Loucy (cell line): Measurements from ENCODE around the gene BOD1L1.
A peak's percentile ranks its signal among the peaks of the same experiment; 100 is the strongest.

ENCODE experiments used
- H2AFZ ChIP-seq: fragments of 200-600 bp; sonication (generic); 2 replicates; pipeline ENCODE4 v1.6.0; 2016; ENCODE audit warnings: antibody characterized with exemption, mild to moderate bottlenecking, low read length, moderate library complexity
- H3F3A ChIP-seq: fragments of 200-600 bp; 2 replicates; pipeline ENCODE4 v1.6.0; 2016; ENCODE audit warnings: antibody characterized with exemption, low read depth, mild to moderate bottlenecking
- H3K27me3 ChIP-seq: fragments of 200-600 bp; sonication (generic); 2 replicates; pipeline ENCODE4 v1.6.1; 2014; ENCODE audit warnings: low read length, mild to moderate bottlenecking; ENCODE audit not compliant: insufficient read depth, poor library complexity, severe bottlenecking
- H3K36me3 ChIP-seq: fragments of 200-600 bp; sonication (generic); 2 replicates; pipeline ENCODE4 v1.6.1; 2016; ENCODE audit warnings: low read length; ENCODE audit not compliant: insufficient read depth
- H3K4me1 ChIP-seq: fragments of 200-600 bp; sonication (generic); 2 replicates; pipeline ENCODE4 v1.5.1; 2014; ENCODE audit warnings: low read length, mild to moderate bottlenecking; ENCODE audit not compliant: insufficient read depth, poor library complexity, severe bottlenecking
- H3K4me2 ChIP-seq: fragments of 200-600 bp; sonication (generic); 2 replicates; pipeline ENCODE4 v1.6.0; 2014; ENCODE audit warnings: antibody characterized with exemption, low read length, low read depth, mild to moderate bottlenecking; ENCODE audit not compliant: poor library complexity, severe bottlenecking
- H3K4me3 ChIP-seq: fragments of 200-600 bp; sonication (generic); 2 replicates; pipeline ENCODE4 v1.5.1; 2014; ENCODE audit warnings: low read length, mild to moderate bottlenecking, mixed read lengths; ENCODE audit not compliant: poor library complexity, severe bottlenecking
- H3K79me2 ChIP-seq: fragments of 200-600 bp; sonication (generic); 2 replicates; pipeline ENCODE4 v1.6.1; 2014; ENCODE audit warnings: low read length; ENCODE audit not compliant: insufficient read depth
- H3K9ac ChIP-seq: fragments of 200-600 bp; sonication (generic); 2 replicates; pipeline ENCODE4 v1.6.0; 2014; ENCODE audit warnings: mild to moderate bottlenecking, low read depth, low read length, moderate library complexity; ENCODE audit not compliant: poor library complexity, severe bottlenecking
- H3K9me2 ChIP-seq: fragments of 200-600 bp; sonication (generic); replicated peaks from 2 replicates; pipeline ENCODE4 v1.6.1; 2016; ENCODE audit warnings: low read depth, low read length, mixed read lengths
- H3K9me3 ChIP-seq: fragments of 200-600 bp; sonication (generic); 2 replicates; pipeline ENCODE4 v1.6.1; 2014; ENCODE audit warnings: mild to moderate bottlenecking, antibody characterized with exemption, low read length, low read depth; ENCODE audit not compliant: insufficient read depth
- H4K20me1 ChIP-seq: fragments of 200-600 bp; sonication (generic); 2 replicates; pipeline ENCODE4 v1.6.0; 2014; ENCODE audit warnings: antibody characterized with exemption, low read length, mild to moderate bottlenecking; ENCODE audit not compliant: insufficient read depth, poor library complexity, severe bottlenecking
- EZH2phosphoT487 ChIP-seq: fragments of 200-600 bp; IDR thresholded peaks from 2 replicates; pipeline ENCODE4 v1.6.1; 2018; ENCODE audit warnings: antibody characterized with exemption, mild to moderate bottlenecking, moderate library complexity, borderline replicate concordance
- TF ChIP-seq, protein P1 (sequence below): fragments of 200-600 bp; sonication (generic); conservative IDR thresholded peaks from 2 replicates; pipeline ENCODE4 v1.5.1; 2014; ENCODE audit warnings: mild to moderate bottlenecking, antibody characterized with exemption, low read length

BOD1L1 gene

DNA sequence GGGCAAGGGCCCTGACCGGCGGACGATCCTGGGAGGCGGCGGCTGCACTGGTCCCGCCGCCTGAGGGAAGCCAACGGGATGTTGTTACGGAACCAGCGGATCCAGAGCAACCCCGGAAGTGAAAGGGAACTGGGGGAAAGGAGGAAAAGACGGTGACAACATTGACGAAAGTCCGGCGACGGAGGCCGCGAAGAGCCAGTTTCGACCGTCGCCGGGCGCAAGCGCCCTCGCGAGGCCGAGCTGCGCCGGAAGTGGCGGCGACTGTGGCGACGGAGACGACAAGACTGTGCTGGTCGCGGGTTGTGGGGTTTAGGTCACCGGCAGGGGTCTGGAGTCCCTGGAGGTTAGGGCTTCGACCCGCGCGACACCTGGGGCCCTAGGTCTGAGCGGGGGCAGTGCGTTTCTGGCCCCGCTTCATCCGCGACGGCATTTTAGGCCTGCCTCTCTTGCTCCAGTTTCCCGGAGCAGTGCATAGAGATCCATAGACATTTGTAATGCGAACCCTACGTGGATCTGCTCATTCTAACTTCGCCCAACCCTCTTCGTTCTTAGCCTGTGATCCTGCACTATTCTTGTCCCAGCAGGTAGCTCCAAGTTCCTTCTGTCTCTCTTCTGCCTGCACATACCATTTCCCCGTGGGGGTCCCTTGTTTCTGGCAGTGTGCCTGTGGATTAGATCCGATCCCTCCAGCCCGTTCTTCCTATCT is at the start of gene BOD1L1:
BOD1L1 (minus strand) TSS at position 120 of the 706 bp plus-strand sequence. CDS start 138 bp downstream, outside the sequence.
- H3K9ac ChIP-seq, result peak within 1 kb of the TSS; percentile 94
- H3K9me3 ChIP-seq, result no peaks in the 10 kb centered on the region
- H2AFZ ChIP-seq, result peak within 1 kb of the TSS; percentile 98
- no peaks in the 10 kb centered on the region for H3K36me3 ChIP-seq
- H4K20me1 ChIP-seq, result peaks cover 34% of the 10 kb centered on the region
- peak within 1 kb of the TSS; percentile 81 for H3K4me3 ChIP-seq
- H3K4me1 ChIP-seq, result peaks cover 16% of the 10 kb centered on the region
- H3K79me2 ChIP-seq, result peaks cover 50% of the 10 kb centered on the region
- H3F3A ChIP-seq, result no peaks in the 10 kb centered on the region
- peak within 1 kb of the TSS; percentile 89 for H3K4me2 ChIP-seq
- H3K9me2 ChIP-seq, result no peaks in the 10 kb centered on the region
- no peaks in the 10 kb centered on the region for H3K27me3 ChIP-seq
- TF ChIP-seq, protein P1, sequence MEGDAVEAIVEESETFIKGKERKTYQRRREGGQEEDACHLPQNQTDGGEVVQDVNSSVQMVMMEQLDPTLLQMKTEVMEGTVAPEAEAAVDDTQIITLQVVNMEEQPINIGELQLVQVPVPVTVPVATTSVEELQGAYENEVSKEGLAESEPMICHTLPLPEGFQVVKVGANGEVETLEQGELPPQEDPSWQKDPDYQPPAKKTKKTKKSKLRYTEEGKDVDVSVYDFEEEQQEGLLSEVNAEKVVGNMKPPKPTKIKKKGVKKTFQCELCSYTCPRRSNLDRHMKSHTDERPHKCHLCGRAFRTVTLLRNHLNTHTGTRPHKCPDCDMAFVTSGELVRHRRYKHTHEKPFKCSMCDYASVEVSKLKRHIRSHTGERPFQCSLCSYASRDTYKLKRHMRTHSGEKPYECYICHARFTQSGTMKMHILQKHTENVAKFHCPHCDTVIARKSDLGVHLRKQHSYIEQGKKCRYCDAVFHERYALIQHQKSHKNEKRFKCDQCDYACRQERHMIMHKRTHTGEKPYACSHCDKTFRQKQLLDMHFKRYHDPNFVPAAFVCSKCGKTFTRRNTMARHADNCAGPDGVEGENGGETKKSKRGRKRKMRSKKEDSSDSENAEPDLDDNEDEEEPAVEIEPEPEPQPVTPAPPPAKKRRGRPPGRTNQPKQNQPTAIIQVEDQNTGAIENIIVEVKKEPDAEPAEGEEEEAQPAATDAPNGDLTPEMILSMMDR, result peak; percentile 47
- no peak for TF ChIP-seq EZH2phosphoT487

DNA sequence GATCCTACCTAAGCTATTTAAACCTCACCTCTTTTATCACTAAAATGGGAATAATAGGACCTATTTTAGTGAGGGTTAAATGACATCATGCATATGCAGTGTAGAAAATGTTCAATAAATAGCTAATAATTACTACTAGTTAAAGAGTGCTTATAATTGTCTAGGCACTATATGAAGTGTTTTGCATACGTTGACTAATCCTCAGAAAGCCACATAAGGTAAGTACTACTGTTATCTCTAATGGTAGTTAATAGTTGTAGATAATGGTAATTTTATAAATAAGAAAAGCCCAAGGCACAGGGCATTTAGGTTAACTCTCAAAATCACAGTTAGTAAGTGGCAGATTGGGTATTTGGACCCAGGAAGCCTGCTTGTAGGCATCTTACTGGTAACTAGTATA is 47.4 kb upstream of the BOD1L1 start:
- Histone ChIP-seq H3K4me1 (no peaks in the 10 kb centered on the region), H3K79me2 (no peaks in the 10 kb centered on the region), H2AFZ (no peak overlapping the region), H3K9ac (no peak overlapping the region), H3K4me3 (no peak overlapping the region), H3K4me2 (no peak overlapping the region), H3K9me2 (no peaks in the 10 kb centered on the region), H3K27me3 (no peaks in the 10 kb centered on the region), H3K9me3 (peaks cover 30% of the 10 kb centered on the region; the same call in 1 of the 2 replicates), H3K36me3 (no peaks in the 10 kb centered on the region), H3F3A (no peaks in the 10 kb centered on the region), H4K20me1 (no peaks in the 10 kb centered on the region)
- TF ChIP-seq EZH2phosphoT487, result no peak
- TF ChIP-seq, protein P1, result no peak

DNA sequence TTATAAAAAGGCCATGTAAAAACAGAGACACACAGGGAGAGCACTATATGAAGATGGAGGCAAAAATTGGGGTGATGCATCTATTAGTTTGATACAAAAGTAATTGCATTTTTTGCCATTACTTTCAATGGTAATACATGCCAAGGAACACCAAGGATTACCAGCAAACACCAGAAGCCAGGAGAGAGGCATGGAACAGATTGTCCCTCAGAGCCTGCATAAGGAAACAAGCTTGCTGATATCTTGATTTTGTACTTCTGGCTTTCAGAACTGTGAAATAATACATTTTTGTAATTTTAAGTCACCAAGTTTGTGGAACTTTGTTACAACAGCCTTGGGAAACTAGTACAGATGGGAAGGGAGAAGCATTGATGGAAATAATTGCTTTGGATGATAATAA is 45.6 kb upstream of the BOD1L1 start:
- Histone ChIP-seq H3K9ac (no peak overlapping the region), H3K4me3 (no peak overlapping the region), H4K20me1 (no peaks in the 10 kb centered on the region), H2AFZ (no peak overlapping the region), H3K79me2 (no peaks in the 10 kb centered on the region), H3K27me3 (no peaks in the 10 kb centered on the region), H3K9me3 (peaks cover 13% of the 10 kb centered on the region; the same call in 1 of the 2 replicates), H3K36me3 (no peaks in the 10 kb centered on the region), H3K9me2 (no peaks in the 10 kb centered on the region), H3K4me1 (no peaks in the 10 kb centered on the region), H3K4me2 (no peak overlapping the region), H3F3A (no peaks in the 10 kb centered on the region)
- TF ChIP-seq EZH2phosphoT487, result no peak
- TF ChIP-seq, protein P1, result no peak
